Keratinocyte (primary cell): Measurements from ENCODE around the gene FBXO33.

Experiments
- EZH2 ChIP-seq: IDR thresholded peaks from one replicate; pipeline ENCODE4 v1.6.1; 2012; ENCODE audit warnings: inconsistent platforms, mild to moderate bottlenecking, low read length, moderate library complexity
- TF ChIP-seq, protein P1 (sequence below), 3 experiments: IDR thresholded peaks in 1 of 3; conservative IDR thresholded peaks in 1 of 3; optimal IDR thresholded peaks in 1 of 3; 2 replicates in 2 of 3; 3 replicates in 1 of 3; pipeline versions ENCODE3 to v1.5.1; 2011; ENCODE audit warnings: low read length in 3 of 3, mild to moderate bottlenecking in 3 of 3, moderate library complexity in 2 of 3, control low read depth in 1 of 3, inconsistent platforms in 1 of 3; ENCODE audit not compliant: insufficient read depth in 2 of 3; ENCODE audit errors: extremely low read depth in 1 of 3

DNA sequence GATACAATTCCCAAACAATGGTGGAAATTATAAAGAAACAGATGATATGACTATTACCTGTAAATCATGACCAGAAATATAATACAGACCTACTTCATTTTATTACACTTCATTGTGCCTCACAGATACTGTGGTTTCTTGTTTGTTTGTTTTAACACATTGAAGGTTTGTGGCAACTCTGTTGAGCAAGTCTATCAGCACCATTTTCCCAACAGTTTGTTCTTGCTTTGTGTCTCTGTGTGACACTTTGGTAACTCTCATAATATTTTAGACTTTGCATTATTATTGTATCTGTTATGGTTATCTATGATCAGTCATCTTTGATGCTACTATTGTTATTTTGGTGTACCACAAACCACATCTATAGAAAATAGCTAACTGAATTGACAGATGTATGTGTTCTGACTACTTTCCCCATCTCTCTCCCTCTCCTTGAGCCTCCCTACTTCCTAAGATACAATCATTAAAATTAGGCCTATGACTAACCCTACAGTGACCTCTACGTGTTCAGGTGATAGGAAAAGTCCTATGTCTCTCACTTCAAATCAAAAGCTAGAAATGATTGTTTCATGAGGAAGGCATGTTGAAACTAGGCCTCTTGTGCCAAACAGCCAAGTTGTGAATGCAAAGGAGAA, 49.1 kb downstream of the FBXO33 start:
- TF ChIP-seq, protein P1, sequence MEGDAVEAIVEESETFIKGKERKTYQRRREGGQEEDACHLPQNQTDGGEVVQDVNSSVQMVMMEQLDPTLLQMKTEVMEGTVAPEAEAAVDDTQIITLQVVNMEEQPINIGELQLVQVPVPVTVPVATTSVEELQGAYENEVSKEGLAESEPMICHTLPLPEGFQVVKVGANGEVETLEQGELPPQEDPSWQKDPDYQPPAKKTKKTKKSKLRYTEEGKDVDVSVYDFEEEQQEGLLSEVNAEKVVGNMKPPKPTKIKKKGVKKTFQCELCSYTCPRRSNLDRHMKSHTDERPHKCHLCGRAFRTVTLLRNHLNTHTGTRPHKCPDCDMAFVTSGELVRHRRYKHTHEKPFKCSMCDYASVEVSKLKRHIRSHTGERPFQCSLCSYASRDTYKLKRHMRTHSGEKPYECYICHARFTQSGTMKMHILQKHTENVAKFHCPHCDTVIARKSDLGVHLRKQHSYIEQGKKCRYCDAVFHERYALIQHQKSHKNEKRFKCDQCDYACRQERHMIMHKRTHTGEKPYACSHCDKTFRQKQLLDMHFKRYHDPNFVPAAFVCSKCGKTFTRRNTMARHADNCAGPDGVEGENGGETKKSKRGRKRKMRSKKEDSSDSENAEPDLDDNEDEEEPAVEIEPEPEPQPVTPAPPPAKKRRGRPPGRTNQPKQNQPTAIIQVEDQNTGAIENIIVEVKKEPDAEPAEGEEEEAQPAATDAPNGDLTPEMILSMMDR (optimal IDR thresholded peaks at IDR 0.05 in 1 of 3, IDR thresholded peaks at IDR 0.05 in 1 of 3, conservative IDR thresholded peaks at IDR 0.05 in 1 of 3; ENCODE audit: extremely low read depth in 1 of 3, insufficient read depth in 2 of 3, low read length in 3 of 3), result no peak
- TF ChIP-seq EZH2, result no peak
